SU-DHL-6 (cell line): ENCODE data around the gene LYPD1.

Experiments used
- CTCF ChIP-seq: fragments of 200-600 bp; sonication (generic); IDR thresholded peaks from one replicate; pipeline ENCODE4 v1.5.1; 2017; ENCODE audit warnings: antibody characterized with exemption, mild to moderate bottlenecking, low read length, moderate library complexity; ENCODE audit not compliant: insufficient read depth, poor library complexity, severe bottlenecking
- EZH2phosphoT487 ChIP-seq: fragments of 200-600 bp; sonication (generic), shearing (Covaris generic); conservative IDR thresholded peaks from 2 replicates; pipeline ENCODE4 v1.6.1; 2018; ENCODE audit warnings: mild to moderate bottlenecking, antibody characterized with exemption, low read length, moderate library complexity, mixed read lengths

GRCh38 chr2:132597166-132597565 lies 72.8 kb downstream of the LYPD1 start:
- TF ChIP-seq CTCF (no peak), EZH2phosphoT487 (no peak)
